IMR-90 (cell line): Measurements from ENCODE around the gene MREG. TPM values are rescaled to one million over a fixed set of nuclear protein-coding genes. Genes with fewer than 3 reads are reported as not detected.

Experiments
- ATAC-seq: fragments of 200-7000 bp; cut with Tn5 transposase; 2 replicates; pipeline ENCODE4 v1.9.1; 2020; ENCODE audit warnings: low read depth, mild to moderate bottlenecking, moderate library complexity
- BruUV-seq: library from RNA; stranded (reverse); fragments of 400-500 nt; replicated peaks from 2 replicates; lab custom pipeline; 2021; lab: Mats Ljungman, UMichigan
- CTCF ChIA-PET: fragments of 300-600 bp; formaldehyde crosslinking; extraction: SDS; loops from one replicate; lab custom pipeline; 2021; ENCODE audit warnings: antibody characterized with exemption; lab: Yijun Ruan, JAX
- POLR2A ChIA-PET: fragments of 300-600 bp; sonication (Branson Sonifier 250); formaldehyde crosslinking; loops from one replicate; lab custom pipeline; 2022; ENCODE audit warnings: antibody characterized with exemption; ENCODE audit not compliant: unreplicated experiment; lab: Charles Lee
- DNase-seq: peaks from one replicate; pipeline ENCODE4 v3.0.0; 2013
- H2AFZ ChIP-seq: replicated peaks from 2 replicates; pipeline ENCODE3; 2013; ENCODE audit warnings: low read length, mild to moderate bottlenecking; ENCODE audit not compliant: poor library complexity
- H2AK5ac ChIP-seq: 2 replicates; pipeline ENCODE4 v1.6.1; 2013; ENCODE audit warnings: low read depth, low read length, inconsistent platforms
- H2AK9ac ChIP-seq: replicated peaks from 2 replicates; pipeline ENCODE3; 2013; ENCODE audit warnings: mild to moderate bottlenecking, low read depth, low read length, moderate library complexity; ENCODE audit not compliant: poor library complexity
- H2BK120ac ChIP-seq: 2 replicates; pipeline ENCODE4 v1.6.1; 2013; ENCODE audit warnings: low read depth, low read length, inconsistent platforms
- H2BK15ac ChIP-seq: 3 replicates; pipeline ENCODE4 v1.6.1; 2013; ENCODE audit warnings: low read depth, low read length, inconsistent platforms
- H2BK20ac ChIP-seq: 2 replicates; pipeline ENCODE4 v1.6.1; 2013; ENCODE audit warnings: low read depth, mild to moderate bottlenecking, inconsistent platforms, low read length, moderate library complexity
- H2BK5ac ChIP-seq: 2 replicates; pipeline ENCODE4 v1.6.1; 2013; ENCODE audit warnings: mild to moderate bottlenecking, low read depth, low read length, inconsistent platforms; ENCODE audit not compliant: poor library complexity, severe bottlenecking
- H3K14ac ChIP-seq: replicated peaks from 2 replicates; pipeline ENCODE4 v1.6.1; 2013; ENCODE audit warnings: low read depth, low read length, inconsistent platforms
- H3K18ac ChIP-seq: 2 replicates; pipeline ENCODE4 v1.6.1; 2013; ENCODE audit warnings: low read depth, low read length, control low read depth
- H3K23ac ChIP-seq: 2 replicates; pipeline ENCODE4 v1.6.1; 2013; ENCODE audit warnings: low read depth, low read length, inconsistent platforms
- H3K27ac ChIP-seq: 2 replicates; pipeline ENCODE4 v1.5.1; 2013; ENCODE audit warnings: mild to moderate bottlenecking, control low read depth, low read length; ENCODE audit not compliant: insufficient read depth
- H3K27me3 ChIP-seq: 2 replicates; pipeline ENCODE4 v1.6.1; 2013; ENCODE audit warnings: low read length; ENCODE audit not compliant: control insufficient read depth, insufficient read depth
- H3K36me3 ChIP-seq: 2 replicates; pipeline ENCODE4 v1.6.1; 2013; ENCODE audit warnings: low read length, mixed read lengths; ENCODE audit not compliant: control insufficient read depth, insufficient read depth
- H3K4ac ChIP-seq: 2 replicates; pipeline ENCODE4 v1.6.1; 2013; ENCODE audit warnings: low read depth, low read length, inconsistent platforms
- H3K4me1 ChIP-seq: 2 replicates; pipeline ENCODE4 v1.6.1; 2013; ENCODE audit warnings: low read length, mixed read lengths; ENCODE audit not compliant: control insufficient read depth, insufficient read depth
- H3K4me2 ChIP-seq: 2 replicates; pipeline ENCODE4 v1.6.1; 2013; ENCODE audit warnings: low read depth, mild to moderate bottlenecking, control low read depth, low read length, moderate library complexity
- H3K4me3 ChIP-seq: 2 replicates; pipeline ENCODE4 v1.5.1; 2013; ENCODE audit warnings: low read depth, mild to moderate bottlenecking, control low read depth, low read length, moderate library complexity; ENCODE audit not compliant: insufficient read depth
- H3K56ac ChIP-seq: 2 replicates; pipeline ENCODE4 v1.6.1; 2013; ENCODE audit warnings: low read length, inconsistent platforms; ENCODE audit not compliant: insufficient read depth; ENCODE audit errors: extremely low read depth
- H3K79me1 ChIP-seq, 2 experiments: 2 replicates each; pipeline ENCODE4 v1.6.1; 2013; ENCODE audit warnings: low read length in 2 of 2, inconsistent platforms in 1 of 2, low read depth in 1 of 2
- H3K9ac ChIP-seq: 2 replicates; pipeline ENCODE4 v1.6.1; 2013; ENCODE audit warnings: low read depth, low read length, control low read depth
- H3K9me1 ChIP-seq: 2 replicates; pipeline ENCODE4 v1.6.1; 2013; ENCODE audit warnings: low read length, inconsistent platforms; ENCODE audit not compliant: insufficient read depth
- H3K9me3 ChIP-seq: 2 replicates; pipeline ENCODE4 v1.6.1; 2013; ENCODE audit warnings: low read length; ENCODE audit not compliant: control insufficient read depth, insufficient read depth
- H4K20me1 ChIP-seq: 2 replicates; pipeline ENCODE4 v1.6.1; 2013; ENCODE audit warnings: low read length, inconsistent platforms; ENCODE audit not compliant: insufficient read depth
- H4K5ac ChIP-seq: 2 replicates; pipeline ENCODE4 v1.6.1; 2013; ENCODE audit warnings: mild to moderate bottlenecking, low read depth, low read length, control low read depth
- H4K8ac ChIP-seq, 2 experiments: 2 replicates each; pipeline ENCODE4 v1.6.1; 2013; ENCODE audit warnings: low read depth in 2 of 2, low read length in 2 of 2, control low read depth in 1 of 2, inconsistent platforms in 1 of 2
- H4K91ac ChIP-seq: 2 replicates; pipeline ENCODE4 v1.6.1; 2013; ENCODE audit warnings: low read depth, low read length, inconsistent platforms; ENCODE audit not compliant: insufficient read depth
- MAFK ChIP-seq: IDR thresholded peaks from 2 replicates; pipeline ENCODE4 v1.6.1; 2012; ENCODE audit warnings: low read depth, low read length, improper control_type of control experiment
- POLR2A ChIP-seq: IDR thresholded peaks from 2 replicates; pipeline ENCODE4 v1.6.1; 2012; ENCODE audit warnings: mild to moderate bottlenecking, low read depth, low read length
- USF2 ChIP-seq: fragments of 150-350 bp; IDR thresholded peaks from 2 replicates; pipeline ENCODE4 v1.6.1; 2017; ENCODE audit warnings: mild to moderate bottlenecking, antibody characterized with exemption, low read length, low read depth
- WGBS, 2 experiments: methylation state at CpG; one replicate each; pipeline versions ENCODE4 v1.1.5 to v1.1.7; 2013; ENCODE audit warnings: missing lambda C conversion rate in 2 of 2; ENCODE audit not compliant: insufficient read length in 1 of 2; ENCODE audit errors: extremely low coverage in 2 of 2; 5-methylcytosine and 5-hydroxymethylcytosine counted together
- dilution Hi-C: fragments of 300-500 bp; cut with HindIII; formaldehyde crosslinking; loops from one replicate; pipeline ENCODE4 v1.14.3; 2018; ENCODE audit warnings: low sequenced_read_pairs; ENCODE audit not compliant: unreplicated experiment
- in situ Hi-C: fragments of 300-500 bp; cut with MboI; formaldehyde crosslinking; loops from 3 replicates; pipeline ENCODE4 v1.14.3; 2019; ENCODE audit warnings: low sequenced_read_pairs, inconsistent platforms, mixed read lengths
- intact Hi-C: fragments of 100-400 bp; cut with micrococcal nuclease; formaldehyde crosslinking; loops from 2 replicates; pipeline ENCODE4 v1.10.0; 2022
- polyA plus RNA-seq, 3 experiments: library from polyadenylated mRNA; depleted of rRNA; stranded (reverse); fragments of >200 nt; gene quantifications; 2 replicates each; pipeline ENCODE4 v1.2.3, GENCODE V29; 2012; ENCODE audit warnings: low replicate concordance in 1 of 3
- total RNA-seq: library from RNA; depleted of rRNA; stranded (reverse); fragments of >200 nt; gene quantifications from 2 replicates; pipeline ENCODE4 v1.2.3, GENCODE V29; 2012

MREG gene
- total and polyA plus RNA-seq, 2 of the 4 experiments (the other 2 are of a cell fraction) = 1.0 to 1.8 TPM

GRCh38 chr2:215968499-215968898 lies 44.9 kb downstream of the MREG start:
- POLR2A ChIA-PET = no interaction called here
- CTCF ChIA-PET = interaction anchor here (2.1 kb wide), 1 partner anchor 18 kb away, joined by 6 read pairs; no protein-coding TSS in a partner anchor
- ATAC-seq = no peak
- Histone ChIP-seq H3K9me3 (no peaks in the 10 kb centered on the region), H3K4me2 (no peak overlapping the region), H2AFZ (no peak overlapping the region), H3K4ac (no peak overlapping the region), H3K56ac (no peak overlapping the region), H3K27me3 (no peaks in the 10 kb centered on the region), H4K8ac (no peak overlapping the region), H4K91ac (no peak overlapping the region), H3K18ac (no peak overlapping the region), H4K5ac (no peak overlapping the region), H4K20me1 (no peaks in the 10 kb centered on the region), H3K4me1 (no peaks in the 10 kb centered on the region), H3K14ac (no peak overlapping the region), H3K79me1 (no peaks in the 10 kb centered on the region), H2BK5ac (no peak overlapping the region), H3K23ac (no peak overlapping the region), H2AK9ac (no peak overlapping the region), H2AK5ac (no peak overlapping the region), H3K9ac (no peak overlapping the region), H2BK15ac (no peak overlapping the region), H3K27ac (no peak overlapping the region), H3K4me3 (no peak overlapping the region), H2BK20ac (no peak overlapping the region), H3K9me1 (no peaks in the 10 kb centered on the region; the same call in 1 of the 2 replicates), H2BK120ac (no peak overlapping the region), H3K36me3 (no peaks in the 10 kb centered on the region)
- dilution Hi-C loops = no loop called here
- no CpG with 5 or more reads among the region's 3 CpGs for WGBS, 2 experiments
- intact Hi-C loops = no loop called here
- no TSS peak for BruUV-seq
- in situ Hi-C loops = no loop called here
- no peak for DNase-seq
- TF ChIP-seq POLR2A = no peak
- TF ChIP-seq USF2 = no peak
- peak; percentile 66; the same call in 1 of the 2 replicates for TF ChIP-seq MAFK
